Hepatocyte (in vitro differentiated cells): ENCODE data around the gene MYH16.
A peak's percentile ranks its signal among the peaks of the same experiment; 100 is the strongest.

Experiments
- EZH2 ChIP-seq: fragments of 200-600 bp; sonication (generic); IDR thresholded peaks from 2 replicates; pipeline ENCODE4 v1.6.1; 2016; ENCODE audit warnings: antibody characterized with exemption, mild to moderate bottlenecking, borderline replicate concordance
- EZH2phosphoT487 ChIP-seq: fragments of 200-600 bp; sonication (generic); IDR thresholded peaks from one replicate; pipeline ENCODE4 v1.6.1; 2018; ENCODE audit warnings: antibody characterized with exemption, mild to moderate bottlenecking, low read depth, moderate library complexity; ENCODE audit not compliant: unreplicated experiment, severe bottlenecking
- TF ChIP-seq, protein P1 (sequence below): fragments of 200-600 bp; sonication (generic); IDR thresholded peaks from 2 replicates; pipeline ENCODE4 v1.5.1; 2016; ENCODE audit warnings: antibody characterized with exemption, mild to moderate bottlenecking; ENCODE audit not compliant: poor library complexity

DNA sequence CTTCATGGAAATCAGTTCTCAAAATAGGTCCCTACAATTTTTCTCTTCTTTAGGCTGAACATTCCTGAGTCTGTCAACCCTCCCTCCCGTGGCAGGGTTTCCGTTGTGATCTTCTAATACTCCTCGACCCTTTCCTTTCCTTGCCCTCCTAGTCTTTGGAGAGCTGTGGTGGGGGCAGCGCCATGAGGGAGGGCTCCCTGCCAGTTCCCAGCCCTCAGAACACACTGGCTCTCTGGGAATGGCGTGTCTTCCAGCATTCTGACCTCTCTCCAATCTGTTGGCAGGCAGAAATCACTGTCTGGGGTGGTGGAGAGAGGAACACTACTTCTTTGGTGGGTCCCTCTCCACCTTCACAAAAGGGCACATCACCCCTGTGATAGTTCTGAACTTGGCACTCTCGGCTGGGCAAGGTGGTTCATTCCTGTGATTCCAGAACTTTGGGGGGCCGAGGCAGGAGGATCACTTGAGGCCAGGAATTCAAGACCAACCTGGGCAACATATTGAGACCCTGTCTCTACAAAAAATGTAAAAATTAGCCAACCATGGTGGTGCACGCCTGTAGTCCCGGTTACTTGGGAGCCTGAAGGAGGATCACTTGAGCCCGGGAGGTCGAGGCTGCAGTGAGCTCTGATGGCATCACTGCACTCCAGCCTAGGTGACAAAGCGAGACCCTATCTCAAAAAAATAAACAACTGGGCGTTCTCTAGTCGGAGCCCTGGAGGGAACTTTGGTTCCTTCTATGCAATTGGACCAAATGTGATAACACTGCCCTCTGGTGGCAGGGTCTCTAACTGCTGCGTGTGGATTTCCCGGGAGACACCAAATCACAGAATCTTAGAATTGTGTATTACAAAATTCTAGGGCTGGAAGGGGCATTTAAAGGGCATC lies 39.9 kb downstream of the MYH16 start:
- TF ChIP-seq, protein P1, sequence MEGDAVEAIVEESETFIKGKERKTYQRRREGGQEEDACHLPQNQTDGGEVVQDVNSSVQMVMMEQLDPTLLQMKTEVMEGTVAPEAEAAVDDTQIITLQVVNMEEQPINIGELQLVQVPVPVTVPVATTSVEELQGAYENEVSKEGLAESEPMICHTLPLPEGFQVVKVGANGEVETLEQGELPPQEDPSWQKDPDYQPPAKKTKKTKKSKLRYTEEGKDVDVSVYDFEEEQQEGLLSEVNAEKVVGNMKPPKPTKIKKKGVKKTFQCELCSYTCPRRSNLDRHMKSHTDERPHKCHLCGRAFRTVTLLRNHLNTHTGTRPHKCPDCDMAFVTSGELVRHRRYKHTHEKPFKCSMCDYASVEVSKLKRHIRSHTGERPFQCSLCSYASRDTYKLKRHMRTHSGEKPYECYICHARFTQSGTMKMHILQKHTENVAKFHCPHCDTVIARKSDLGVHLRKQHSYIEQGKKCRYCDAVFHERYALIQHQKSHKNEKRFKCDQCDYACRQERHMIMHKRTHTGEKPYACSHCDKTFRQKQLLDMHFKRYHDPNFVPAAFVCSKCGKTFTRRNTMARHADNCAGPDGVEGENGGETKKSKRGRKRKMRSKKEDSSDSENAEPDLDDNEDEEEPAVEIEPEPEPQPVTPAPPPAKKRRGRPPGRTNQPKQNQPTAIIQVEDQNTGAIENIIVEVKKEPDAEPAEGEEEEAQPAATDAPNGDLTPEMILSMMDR, result peak; percentile 94
- no peak for TF ChIP-seq EZH2
- no peak for TF ChIP-seq EZH2phosphoT487
